ENCODE results near the gene MEI1. TPM values are rescaled to one million over a fixed set of nuclear protein-coding genes. Genes with fewer than 3 reads are reported as not detected.

MEI1 gene
- total RNA-seq, 4 donors from 2014 or later, result 0.29 TPM; not detected in 3

DNA sequence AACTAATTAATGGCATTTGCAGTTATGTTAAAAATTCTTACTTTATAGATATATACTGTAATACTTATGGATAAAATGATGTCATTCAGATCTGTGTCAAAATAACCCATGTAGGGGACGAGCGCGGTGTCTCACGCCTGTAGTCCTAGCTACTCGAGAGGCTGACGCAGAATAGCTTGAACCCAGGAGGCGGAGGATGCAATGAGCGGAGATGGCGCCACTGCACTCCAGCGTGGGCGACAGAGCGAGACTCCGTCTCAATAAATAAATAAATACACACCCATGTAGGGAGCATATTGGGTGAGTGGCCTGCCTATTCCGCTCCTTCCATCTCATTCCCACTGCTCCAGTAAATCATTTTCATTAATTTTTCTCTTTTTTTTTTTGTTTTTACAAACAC is 17.7 kb upstream of the MEI1 start:
- Histone ChIP-seq H3K9me3 (no peaks in the 10 kb centered on the region), H3K27me3 (no peaks in the 10 kb centered on the region), H3K36me3 (peaks cover 0 to 36% of the 10 kb centered on the region in 2 donors), H3K4me3 (peak overlapping the region; percentile 65 to 82 (median 73)), H3K4me1 (peaks cover 4 to 6% of the 10 kb centered on the region in 2 donors), H3K27ac (peak overlapping the region; percentile 84 to 93 (median 91))
- no peak for TF ChIP-seq POLR2A (IDR thresholded peaks at IDR 0.05)
- TF ChIP-seq, protein P1, sequence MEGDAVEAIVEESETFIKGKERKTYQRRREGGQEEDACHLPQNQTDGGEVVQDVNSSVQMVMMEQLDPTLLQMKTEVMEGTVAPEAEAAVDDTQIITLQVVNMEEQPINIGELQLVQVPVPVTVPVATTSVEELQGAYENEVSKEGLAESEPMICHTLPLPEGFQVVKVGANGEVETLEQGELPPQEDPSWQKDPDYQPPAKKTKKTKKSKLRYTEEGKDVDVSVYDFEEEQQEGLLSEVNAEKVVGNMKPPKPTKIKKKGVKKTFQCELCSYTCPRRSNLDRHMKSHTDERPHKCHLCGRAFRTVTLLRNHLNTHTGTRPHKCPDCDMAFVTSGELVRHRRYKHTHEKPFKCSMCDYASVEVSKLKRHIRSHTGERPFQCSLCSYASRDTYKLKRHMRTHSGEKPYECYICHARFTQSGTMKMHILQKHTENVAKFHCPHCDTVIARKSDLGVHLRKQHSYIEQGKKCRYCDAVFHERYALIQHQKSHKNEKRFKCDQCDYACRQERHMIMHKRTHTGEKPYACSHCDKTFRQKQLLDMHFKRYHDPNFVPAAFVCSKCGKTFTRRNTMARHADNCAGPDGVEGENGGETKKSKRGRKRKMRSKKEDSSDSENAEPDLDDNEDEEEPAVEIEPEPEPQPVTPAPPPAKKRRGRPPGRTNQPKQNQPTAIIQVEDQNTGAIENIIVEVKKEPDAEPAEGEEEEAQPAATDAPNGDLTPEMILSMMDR (IDR thresholded peaks at IDR 0.05 in 4 of 5, conservative IDR thresholded peaks at IDR 0.05 in 1 of 5), result no peak
- in situ Hi-C loops (cut with MboI; ENCODE audit: low sequenced_read_pairs in 4 of 4), result no loop called here
- intact Hi-C loops (cut with DNase I; ENCODE audit: low total_unique reads), result no loop called here
- ATAC-seq, result peak; percentile 20 to 30
- DNase-seq, result no peak

GRCh38 chr22:41682033-41682807 is 17.1 kb upstream of the MEI1 start:
- Histone ChIP-seq H3K36me3 (peaks cover 0 to 33% of the 10 kb centered on the region in 2 donors), H3K9me3 (no peaks in the 10 kb centered on the region), H3K27ac (peak overlapping the region; percentile 84 to 93 (median 91)), H3K27me3 (no peaks in the 10 kb centered on the region), H3K4me1 (peaks cover 8 to 9% of the 10 kb centered on the region in 2 donors), H3K4me3 (peak overlapping the region; percentile 65 to 82 (median 73))
- ATAC-seq (peak; percentile 91), DNase-seq (peak; percentile 76 to 85)
- in situ Hi-C loops (cut with MboI; ENCODE audit: low sequenced_read_pairs in 4 of 4), result no loop called here
- intact Hi-C loops (cut with DNase I; ENCODE audit: low total_unique reads), result no loop called here
- TF ChIP-seq, protein P1 (IDR thresholded peaks at IDR 0.05 in 4 of 5, conservative IDR thresholded peaks at IDR 0.05 in 1 of 5), result no peak
- peak; percentile 85 to 87 for TF ChIP-seq POLR2A (IDR thresholded peaks at IDR 0.05)

GRCh38 chr22:41683052-41683451 is 16.3 kb upstream of the MEI1 start:
- peak overlapping the region; percentile 65 to 82 (median 73) for H3K4me3 ChIP-seq
- no peaks in the 10 kb centered on the region for H3K9me3 ChIP-seq
- DNase-seq (no peak), ATAC-seq (no peak)
- H3K36me3 ChIP-seq, result peaks cover 0 to 25% of the 10 kb centered on the region in 2 donors
- no peak for TF ChIP-seq POLR2A (IDR thresholded peaks at IDR 0.05)
- TF ChIP-seq, protein P1 (IDR thresholded peaks at IDR 0.05 in 4 of 5, conservative IDR thresholded peaks at IDR 0.05 in 1 of 5), result no peak
- in situ Hi-C loops (cut with MboI; ENCODE audit: low sequenced_read_pairs in 4 of 4) (no loop called here), intact Hi-C loops (cut with DNase I; ENCODE audit: low total_unique reads) (no loop called here)
- no peaks in the 10 kb centered on the region for H3K27me3 ChIP-seq
- H3K4me1 ChIP-seq, result peaks cover 15 to 16% of the 10 kb centered on the region in 2 donors
- peak overlapping the region; percentile 84 to 93 (median 91) for H3K27ac ChIP-seq

DNA sequence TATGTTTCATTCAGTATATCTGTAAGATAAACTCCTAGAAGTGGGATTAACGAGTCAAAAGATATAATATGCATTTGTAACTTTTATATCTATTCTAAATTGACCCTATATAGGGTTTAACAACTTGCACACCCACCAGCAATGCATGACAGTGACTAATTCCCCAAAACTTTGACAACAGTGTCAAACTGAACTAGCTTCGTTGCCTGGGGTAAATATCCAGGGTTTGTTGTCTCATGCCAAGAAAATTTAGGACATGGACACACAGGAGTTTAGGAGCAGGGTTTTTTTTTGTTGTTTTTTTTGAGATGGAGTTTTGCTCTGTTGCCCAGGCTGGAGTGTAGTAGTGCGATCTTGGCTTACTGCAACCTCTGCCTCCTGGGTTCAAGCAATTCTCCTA is 15.7 kb upstream of the MEI1 start:
- ATAC-seq, result no peak
- TF ChIP-seq POLR2A (IDR thresholded peaks at IDR 0.05), result no peak
- TF ChIP-seq, protein P1 (IDR thresholded peaks at IDR 0.05 in 4 of 5, conservative IDR thresholded peaks at IDR 0.05 in 1 of 5), result no peak
- no peaks in the 10 kb centered on the region for H3K27me3 ChIP-seq
- in situ Hi-C loops (cut with MboI; ENCODE audit: low sequenced_read_pairs in 4 of 4) (no loop called here), intact Hi-C loops (cut with DNase I; ENCODE audit: low total_unique reads) (no loop called here)
- no peak overlapping the region for H3K4me3 ChIP-seq
- H3K27ac ChIP-seq, result no peak overlapping the region
- DNase-seq, result no peak
- no peaks in the 10 kb centered on the region for H3K9me3 ChIP-seq
- peaks cover 15 to 16% of the 10 kb centered on the region in 2 donors for H3K4me1 ChIP-seq
- peaks cover 0 to 19% of the 10 kb centered on the region in 2 donors for H3K36me3 ChIP-seq

All from gastrocnemius medialis (tissue), 4 donors.